Hepatocyte (in vitro differentiated cells): ENCODE measurements around the gene UBTD1. TPM values are rescaled to one million over a fixed set of nuclear protein-coding genes. Genes with fewer than 3 reads are reported as not detected.

Source experiments
- DNase-seq: peaks from one replicate; pipeline ENCODE4 v3.0.0-alpha.2; 2016; ENCODE audit warnings: low spot score
- H2AFZ ChIP-seq: fragments of 200-600 bp; sonication (generic); 2 replicates; pipeline ENCODE4 v1.6.0; 2016; ENCODE audit warnings: antibody characterized with exemption, mild to moderate bottlenecking
- H3K27ac ChIP-seq: fragments of 200-600 bp; sonication (generic); 2 replicates; pipeline ENCODE4 v1.5.1; 2016; ENCODE audit warnings: mild to moderate bottlenecking
- H3K27me3 ChIP-seq: fragments of 200-600 bp; sonication (generic); 2 replicates; pipeline ENCODE4 v1.6.1; 2016
- H3K36me3 ChIP-seq: fragments of 200-600 bp; sonication (generic); replicated peaks from 2 replicates; pipeline ENCODE4 v1.5.1; 2016; ENCODE audit warnings: low read depth; ENCODE audit not compliant: insufficient read depth
- H3K4me1 ChIP-seq: fragments of 200-600 bp; sonication (generic); 2 replicates; pipeline ENCODE4 v1.5.1; 2016; ENCODE audit warnings: mild to moderate bottlenecking, moderate library complexity; ENCODE audit not compliant: insufficient read depth
- H3K4me2 ChIP-seq: fragments of 200-600 bp; sonication (generic); 2 replicates; pipeline ENCODE4 v1.6.0; 2016
- H3K4me3 ChIP-seq: fragments of 200-600 bp; sonication (generic); 2 replicates; pipeline ENCODE4 v1.5.1; 2016; ENCODE audit warnings: mild to moderate bottlenecking
- H3K79me2 ChIP-seq: fragments of 200-600 bp; sonication (generic); 2 replicates; pipeline ENCODE4 v1.6.0; 2017; ENCODE audit warnings: mild to moderate bottlenecking
- H3K9me2 ChIP-seq: fragments of 200-600 bp; sonication (generic); replicated peaks from 2 replicates; pipeline ENCODE4 v1.6.0; 2017; ENCODE audit warnings: mild to moderate bottlenecking; ENCODE audit not compliant: insufficient read depth
- H3K9me3 ChIP-seq: fragments of 200-600 bp; sonication (generic); 2 replicates; pipeline ENCODE4 v1.5.1; 2016; ENCODE audit warnings: low read depth, mild to moderate bottlenecking
- H4K20me1 ChIP-seq: fragments of 200-600 bp; sonication (generic); 2 replicates; pipeline ENCODE4 v1.6.0; 2016; ENCODE audit warnings: mild to moderate bottlenecking; ENCODE audit not compliant: insufficient read depth, poor library complexity, severe bottlenecking
- CTCF ChIP-seq: fragments of 200-600 bp; sonication (generic); IDR thresholded peaks from 2 replicates; pipeline ENCODE4 v1.5.1; 2016; ENCODE audit warnings: antibody characterized with exemption, mild to moderate bottlenecking; ENCODE audit not compliant: poor library complexity
- EZH2 ChIP-seq: fragments of 200-600 bp; sonication (generic); IDR thresholded peaks from 2 replicates; pipeline ENCODE4 v1.6.1; 2016; ENCODE audit warnings: antibody characterized with exemption, mild to moderate bottlenecking, borderline replicate concordance
- EZH2phosphoT487 ChIP-seq: fragments of 200-600 bp; sonication (generic); IDR thresholded peaks from one replicate; pipeline ENCODE4 v1.6.1; 2018; ENCODE audit warnings: antibody characterized with exemption, mild to moderate bottlenecking, low read depth, moderate library complexity; ENCODE audit not compliant: unreplicated experiment, severe bottlenecking
- WGBS: methylation state at CpG from one replicate; pipeline ENCODE4 v1.1.6; 2016; ENCODE audit warnings: low lambda C conversion rate; ENCODE audit errors: missing lambda C conversion rate; 5-methylcytosine and 5-hydroxymethylcytosine counted together
- polyA plus RNA-seq: library from polyadenylated mRNA; unstranded; fragments of >200 nt; fragmentation: Nextera tagmentation; extraction: Ambion mirVana; gene quantifications from 2 replicates; pipeline ENCODE4 v1.2.1, GENCODE V29; 2016
- total RNA-seq: library from RNA; depleted of rRNA; stranded (reverse); fragments of >200 nt; gene quantifications from 2 replicates; pipeline ENCODE4 v1.2.3, GENCODE V29; 2014

UBTD1 gene
- total and polyA plus RNA-seq, 2 experiments from 2014 or later, result 12.8 to 37.0 TPM

GRCh38 chr10:97500297-97500575 lies 1.5 kb downstream of the UBTD1 start:
- Histone ChIP-seq H4K20me1 (peaks cover 27% of the 10 kb centered on the region), H3K4me3 (peak overlapping the region; percentile 76), H3K9me3 (no peaks in the 10 kb centered on the region), H2AFZ (no peak overlapping the region), H3K79me2 (peaks cover 74% of the 10 kb centered on the region), H3K27ac (peak overlapping the region; percentile 92), H3K4me2 (peak overlapping the region; percentile 90), H3K4me1 (peaks cover 26% of the 10 kb centered on the region), H3K9me2 (no peaks in the 10 kb centered on the region), H3K27me3 (no peaks in the 10 kb centered on the region), H3K36me3 (no peaks in the 10 kb centered on the region)
- 74% methylated on average over 2 of the region's 2 CpGs for WGBS
- TF ChIP-seq EZH2phosphoT487 (no peak), EZH2 (no peak), CTCF (no peak)
- DNase-seq, result no peak

- Histone ChIP-seq H3K4me3 (no peak overlapping the region), H3K36me3 (no peaks in the 10 kb centered on the region), H3K9me2 (no peaks in the 10 kb centered on the region), H3K79me2 (peaks cover 70% of the 10 kb centered on the region), H3K4me1 (peaks cover 15% of the 10 kb centered on the region), H3K9me3 (no peaks in the 10 kb centered on the region), H2AFZ (no peak overlapping the region), H4K20me1 (peaks cover 15% of the 10 kb centered on the region), H3K4me2 (no peak overlapping the region), H3K27ac (no peak overlapping the region), H3K27me3 (no peaks in the 10 kb centered on the region)
- no peak for TF ChIP-seq EZH2phosphoT487
- no peak for TF ChIP-seq CTCF
- no peak for TF ChIP-seq EZH2
- no peak for DNase-seq
- 93% methylated on average over 6 of the region's 6 CpGs for WGBS
These were observed 4.2 kb downstream of the UBTD1 start for GRCh38 chr10:97502916-97503315.

GRCh38 chr10:97503406-97503805 lies 4.7 kb downstream of the UBTD1 start:
- no peak overlapping the region for H2AFZ ChIP-seq
- H3K4me1 ChIP-seq, result peaks cover 15% of the 10 kb centered on the region
- H3K36me3 ChIP-seq, result no peaks in the 10 kb centered on the region
- no peak overlapping the region for H3K4me3 ChIP-seq
- peaks cover 15% of the 10 kb centered on the region for H4K20me1 ChIP-seq
- H3K79me2 ChIP-seq, result peaks cover 70% of the 10 kb centered on the region
- WGBS, result 93% methylated on average over 3 of the region's 3 CpGs
- no peak for TF ChIP-seq CTCF
- no peak for TF ChIP-seq EZH2
- TF ChIP-seq EZH2phosphoT487, result no peak
- H3K27ac ChIP-seq, result no peak overlapping the region
- H3K9me2 ChIP-seq, result no peaks in the 10 kb centered on the region
- DNase-seq, result no peak
- no peaks in the 10 kb centered on the region for H3K27me3 ChIP-seq
- no peak overlapping the region for H3K4me2 ChIP-seq
- H3K9me3 ChIP-seq, result no peaks in the 10 kb centered on the region

- peaks cover 75% of the 10 kb centered on the region for H3K79me2 ChIP-seq
- peaks cover 12% of the 10 kb centered on the region for H4K20me1 ChIP-seq
- H3K9me3 ChIP-seq, result no peaks in the 10 kb centered on the region
- H2AFZ ChIP-seq, result no peak overlapping the region
- H3K27me3 ChIP-seq, result no peaks in the 10 kb centered on the region
- no peak overlapping the region for H3K27ac ChIP-seq
- TF ChIP-seq EZH2phosphoT487 (no peak), EZH2 (no peak), CTCF (no peak)
- 82% methylated on average over 1 of the region's 1 CpG for WGBS
- H3K36me3 ChIP-seq, result no peaks in the 10 kb centered on the region
- H3K9me2 ChIP-seq, result no peaks in the 10 kb centered on the region
- DNase-seq, result no peak
- H3K4me3 ChIP-seq, result no peak overlapping the region
- peaks cover 12% of the 10 kb centered on the region for H3K4me1 ChIP-seq
- H3K4me2 ChIP-seq, result no peak overlapping the region
These were observed 6.4 kb downstream of the UBTD1 start for GRCh38 chr10:97505152-97505551.
